GM19452 (cell line): ENCODE data around the gene USP10.
"Not testable (repeated sequence)": the region's sequence is repeated elsewhere in the genome, so short reads cannot be mapped to it uniquely, and the experiment has no call there.

ENCODE experiments used
- ATAC-seq: cut with Tn5 transposase; IDR thresholded peaks from one replicate; pipeline ENCODE4 v1.9.1; 2021; ENCODE audit not compliant: unreplicated experiment

The USP10 gene

GRCh38 chr16:84673561-84673960 is 26.2 kb upstream of the USP10 start:
- ATAC-seq, result no peak

- ATAC-seq, result no peak
Measured at GRCh38 chr16:84675423-84675822, 24.4 kb upstream of the USP10 start.

GRCh38 chr16:84675884-84676283 is 23.9 kb upstream of the USP10 start:
- no peak for ATAC-seq

- no peak for ATAC-seq
Measured at GRCh38 chr16:84677017-84677803, 22.6 kb upstream of the USP10 start.

GRCh38 chr16:84677849-84678248 is 22.0 kb upstream of the USP10 start:
- ATAC-seq, result no peak

- ATAC-seq, result no peak
Measured at GRCh38 chr16:84678541-84678940, 21.3 kb upstream of the USP10 start.

GRCh38 chr16:84680165-84680842 is 19.5 kb upstream of the USP10 start:
- no peak for ATAC-seq

GRCh38 chr16:84680843-84681629 is 18.8 kb upstream of the USP10 start:
- ATAC-seq, result no peak

- no peak for ATAC-seq
Measured at GRCh38 chr16:84683691-84684591, 15.9 kb upstream of the USP10 start.

GRCh38 chr16:84684592-84684965 is 15.2 kb upstream of the USP10 start:
- ATAC-seq, result no peak

GRCh38 chr16:84685210-84685609 is 14.6 kb upstream of the USP10 start:
- no peak for ATAC-seq

GRCh38 chr16:84686707-84687298 is 13.0 kb upstream of the USP10 start:
- no peak for ATAC-seq

- peak; percentile 79 for ATAC-seq
Measured at GRCh38 chr16:84687715-84688114, 12.1 kb upstream of the USP10 start.

- not testable (repeated sequence) for ATAC-seq
Measured at GRCh38 chr16:84688163-84688562, 11.6 kb upstream of the USP10 start.

GRCh38 chr16:84689111-84689510 is 10.7 kb upstream of the USP10 start:
- no peak for ATAC-seq

- no peak for ATAC-seq
Measured at GRCh38 chr16:84690088-84690819, 9.5 kb upstream of the USP10 start.

- ATAC-seq, result no peak
Measured at GRCh38 chr16:84692451-84693214, 7.2 kb upstream of the USP10 start.

GRCh38 chr16:84693869-84694268 is 5.9 kb upstream of the USP10 start:
- ATAC-seq, result not testable (repeated sequence)

GRCh38 chr16:84694980-84695379 is 4.8 kb upstream of the USP10 start:
- no peak for ATAC-seq
